Neural progenitor cell (in vitro differentiated cells): ENCODE results near the gene GJA1. TPM values are rescaled to one million over a fixed set of nuclear protein-coding genes. Genes with fewer than 3 reads are reported as not detected.
A peak's percentile ranks its signal among the peaks of the same experiment; 100 is the strongest.
"Not testable (repeated sequence)": the region's sequence is repeated elsewhere in the genome, so short reads cannot be mapped to it uniquely, and the experiment has no call there.

ENCODE experiments used
- DNase-seq: peaks from one replicate; pipeline ENCODE4 v3.0.0-alpha.2; 2016; ENCODE audit warnings: low spot score
- H2AFZ ChIP-seq: fragments of 200-600 bp; sonication (generic); replicated peaks from 2 replicates; pipeline ENCODE4 v1.6.1; 2016; ENCODE audit warnings: antibody characterized with exemption
- H3F3A ChIP-seq: fragments of 200-600 bp; sonication (generic); 2 replicates; pipeline ENCODE4 v1.6.1; 2016; ENCODE audit warnings: antibody characterized with exemption, low read depth
- H3K27ac ChIP-seq: fragments of 200-600 bp; sonication (generic); 2 replicates; pipeline ENCODE4 v1.5.1; 2016; ENCODE audit warnings: mild to moderate bottlenecking
- H3K27me3 ChIP-seq: fragments of 200-600 bp; sonication (generic); 2 replicates; pipeline ENCODE4 v1.6.1; 2016; ENCODE audit warnings: mild to moderate bottlenecking, moderate library complexity
- H3K36me3 ChIP-seq: fragments of 200-600 bp; sonication (generic); 2 replicates; pipeline ENCODE4 v1.5.1; 2016
- H3K4me1 ChIP-seq: fragments of 200-600 bp; sonication (generic); 2 replicates; pipeline ENCODE4 v1.6.1; 2016; ENCODE audit warnings: mixed run types
- H3K4me2 ChIP-seq: fragments of 200-600 bp; sonication (generic); 2 replicates; pipeline ENCODE4 v1.6.1; 2016
- H3K4me3 ChIP-seq: fragments of 200-600 bp; sonication (generic); 2 replicates; pipeline ENCODE4 v1.5.1; 2016
- H3K79me2 ChIP-seq: fragments of 200-600 bp; sonication (generic); 2 replicates; pipeline ENCODE4 v1.6.1; 2016; ENCODE audit warnings: low read depth
- H3K9ac ChIP-seq: fragments of 200-600 bp; sonication (generic); 2 replicates; pipeline ENCODE4 v1.6.1; 2016
- H3K9me3 ChIP-seq: fragments of 200-600 bp; sonication (generic); 2 replicates; pipeline ENCODE4 v1.5.1; 2016; ENCODE audit warnings: low read depth
- H4K20me1 ChIP-seq: fragments of 200-600 bp; sonication (generic); 2 replicates; pipeline ENCODE4 v1.6.1; 2016; ENCODE audit warnings: low read depth
- H3K27ac Mint-ChIP-seq: 3 replicates; pipeline ENCODE4 v1.8.0; 2021; ENCODE audit warnings: mixed read lengths
- H3K27me3 Mint-ChIP-seq: 2 replicates; pipeline ENCODE4 v1.8.0; 2022; ENCODE audit warnings: low read depth, mild to moderate bottlenecking, inconsistent platforms, moderate library complexity, mixed read lengths; ENCODE audit not compliant: insufficient read depth
- H3K36me3 Mint-ChIP-seq: 3 replicates; pipeline ENCODE4 v1.8.0; 2021; ENCODE audit warnings: mixed read lengths
- H3K4me1 Mint-ChIP-seq: 3 replicates; pipeline ENCODE4 v1.8.0; 2021; ENCODE audit warnings: mixed read lengths
- H3K4me3 Mint-ChIP-seq: 3 replicates; pipeline ENCODE4 v1.8.0; 2021; ENCODE audit warnings: mild to moderate bottlenecking, moderate library complexity, mixed read lengths
- H3K9me3 Mint-ChIP-seq: 3 replicates; pipeline ENCODE4 v1.8.0; 2020; ENCODE audit warnings: mixed read lengths
- CTCF ChIP-seq: fragments of 200-600 bp; sonication (generic); IDR thresholded peaks from 2 replicates; pipeline ENCODE4 v1.5.1; 2017; ENCODE audit warnings: antibody characterized with exemption, mild to moderate bottlenecking
- EZH2 ChIP-seq: fragments of 200-600 bp; sonication (generic); IDR thresholded peaks from 2 replicates; pipeline ENCODE4 v1.6.1; 2017; ENCODE audit warnings: antibody characterized with exemption, mild to moderate bottlenecking, moderate library complexity
- EZH2phosphoT487 ChIP-seq: fragments of 200-600 bp; sonication (generic); IDR thresholded peaks from 2 replicates; pipeline ENCODE4 v1.6.1; 2017; ENCODE audit warnings: antibody characterized with exemption
- total RNA-seq: library from RNA; depleted of rRNA; stranded (reverse); fragments of >200 nt; gene quantifications from 2 replicates; pipeline ENCODE4 v1.2.3, GENCODE V29; 2015; ENCODE audit warnings: low replicate concordance

GJA1 gene
- total RNA-seq, 1 donor from 2014 or later = 622 TPM

- H3K4me2 ChIP-seq = peak overlapping the region; percentile 56
- peak overlapping the region; percentile 11 for H3K27ac Mint-ChIP-seq
- no peak overlapping the region for H3K4me3 Mint-ChIP-seq
- no peak for TF ChIP-seq EZH2phosphoT487
- TF ChIP-seq EZH2 = no peak
- peak; percentile 92 for TF ChIP-seq CTCF
- peaks cover 16% of the 10 kb centered on the region for H3K79me2 ChIP-seq
- H3K4me3 ChIP-seq = no peak overlapping the region
- no peaks in the 10 kb centered on the region for H3K27me3 ChIP-seq
- peak; percentile 59 for DNase-seq
- H3K9ac ChIP-seq = no peak overlapping the region
- H3K4me1 ChIP-seq = peaks cover 29% of the 10 kb centered on the region
- peak overlapping the region; percentile 74 for H2AFZ ChIP-seq
- H3K36me3 Mint-ChIP-seq = no peaks in the 10 kb centered on the region
- no peaks in the 10 kb centered on the region for H3K27me3 Mint-ChIP-seq
- H3K9me3 Mint-ChIP-seq = no peaks in the 10 kb centered on the region
- no peaks in the 10 kb centered on the region for H3K36me3 ChIP-seq
- peaks cover 31% of the 10 kb centered on the region for H3K4me1 Mint-ChIP-seq
- peaks cover 23% of the 10 kb centered on the region for H3F3A ChIP-seq
- no peaks in the 10 kb centered on the region for H4K20me1 ChIP-seq
- peak overlapping the region; percentile 0 for H3K27ac ChIP-seq
- H3K9me3 ChIP-seq = no peaks in the 10 kb centered on the region
Observed at GRCh38 chr6:121430514-121431460, 4.7 kb upstream of the GJA1 start.

GRCh38 chr6:121431776-121432175 is 3.7 kb upstream of the GJA1 start:
- not testable (repeated sequence) for H3K27me3 Mint-ChIP-seq, H2AFZ ChIP-seq, H3K9me3 Mint-ChIP-seq, H3K27ac ChIP-seq, H3K4me2 ChIP-seq, DNase-seq, H3K36me3 ChIP-seq, H3K4me3 Mint-ChIP-seq, H3K27me3 ChIP-seq, H3K4me3 ChIP-seq, H3K9me3 ChIP-seq, H3K27ac Mint-ChIP-seq, H3K36me3 Mint-ChIP-seq, H3K9ac ChIP-seq, H4K20me1 ChIP-seq
- Histone ChIP-seq H3K79me2 (peaks cover 26% of the 10 kb centered on the region), H3F3A (peaks cover 32% of the 10 kb centered on the region), H3K4me1 (peaks cover 29% of the 10 kb centered on the region)
- H3K4me1 Mint-ChIP-seq = peaks cover 31% of the 10 kb centered on the region

- peak overlapping the region; percentile 65 for H3K27ac ChIP-seq
Observed at GRCh38 chr6:121434037-121434770, 1.2 kb upstream of the GJA1 start.

More at GRCh38 chr6:121434037-121434770, 1.2 kb upstream of the GJA1 start:
- Mint-ChIP-seq H3K27ac (peak overlapping the region; percentile 84), H3K36me3 (peaks cover 5% of the 10 kb centered on the region), H3K9me3 (no peaks in the 10 kb centered on the region), H3K4me1 (peaks cover 37% of the 10 kb centered on the region), H3K4me3 (peak overlapping the region; percentile 96), H3K27me3 (peaks cover 7% of the 10 kb centered on the region)
- Histone ChIP-seq H3F3A (peaks cover 56% of the 10 kb centered on the region), H3K4me3 (peak overlapping the region; percentile 76), H3K79me2 (peaks cover 50% of the 10 kb centered on the region), H4K20me1 (peaks cover 25% of the 10 kb centered on the region), H3K4me1 (peaks cover 32% of the 10 kb centered on the region), H3K9me3 (no peaks in the 10 kb centered on the region), H3K4me2 (peak overlapping the region; percentile 88), H3K9ac (no peak overlapping the region), H3K36me3 (no peaks in the 10 kb centered on the region), H2AFZ (peak overlapping the region; percentile 43), H3K27me3 (no peaks in the 10 kb centered on the region)
- peak; percentile 39 for DNase-seq
- TF ChIP-seq CTCF (no peak), EZH2phosphoT487 (no peak), EZH2 (no peak)
